ENCODE results near the gene ATP8B3.

GRCh38 chr19:1830568-1830967 is 18.5 kb upstream of the ATP8B3 start:
- TF ChIP-seq CTCF (IDR thresholded peaks at IDR 0.05), result no peak
- TF ChIP-seq POLR2A (IDR thresholded peaks at IDR 0.05), result no peak

Measured in heart left ventricle (tissue), 13 donors.